GM13976 (cell line): ENCODE results near the gene OR6K6.

Experiments used
- DNase-seq: peaks from one replicate; pipeline ENCODE4 v3.0.0; 2012; ENCODE audit warnings: low spot score
- in situ Hi-C: fragments of 300-500 bp; cut with MboI; formaldehyde crosslinking; loops from one replicate; pipeline ENCODE4 v1.12.0; 2022; ENCODE audit warnings: low sequenced_read_pairs, mixed read lengths, inconsistent platforms; ENCODE audit not compliant: unreplicated experiment
- TF ChIP-seq, protein P1 (sequence below): IDR thresholded peaks from 2 replicates; pipeline ENCODE4 v1.5.1; 2012; ENCODE audit warnings: borderline replicate concordance, mild to moderate bottlenecking; ENCODE audit not compliant: insufficient read depth; ENCODE audit errors: extremely low read depth, missing control alignments, control extremely low read depth

OR6K6 gene

GRCh38 chr1:158735848-158736247 lies 18.7 kb upstream of the OR6K6 start:
- TF ChIP-seq, protein P1, sequence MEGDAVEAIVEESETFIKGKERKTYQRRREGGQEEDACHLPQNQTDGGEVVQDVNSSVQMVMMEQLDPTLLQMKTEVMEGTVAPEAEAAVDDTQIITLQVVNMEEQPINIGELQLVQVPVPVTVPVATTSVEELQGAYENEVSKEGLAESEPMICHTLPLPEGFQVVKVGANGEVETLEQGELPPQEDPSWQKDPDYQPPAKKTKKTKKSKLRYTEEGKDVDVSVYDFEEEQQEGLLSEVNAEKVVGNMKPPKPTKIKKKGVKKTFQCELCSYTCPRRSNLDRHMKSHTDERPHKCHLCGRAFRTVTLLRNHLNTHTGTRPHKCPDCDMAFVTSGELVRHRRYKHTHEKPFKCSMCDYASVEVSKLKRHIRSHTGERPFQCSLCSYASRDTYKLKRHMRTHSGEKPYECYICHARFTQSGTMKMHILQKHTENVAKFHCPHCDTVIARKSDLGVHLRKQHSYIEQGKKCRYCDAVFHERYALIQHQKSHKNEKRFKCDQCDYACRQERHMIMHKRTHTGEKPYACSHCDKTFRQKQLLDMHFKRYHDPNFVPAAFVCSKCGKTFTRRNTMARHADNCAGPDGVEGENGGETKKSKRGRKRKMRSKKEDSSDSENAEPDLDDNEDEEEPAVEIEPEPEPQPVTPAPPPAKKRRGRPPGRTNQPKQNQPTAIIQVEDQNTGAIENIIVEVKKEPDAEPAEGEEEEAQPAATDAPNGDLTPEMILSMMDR, result no peak
- DNase-seq, result no peak
- in situ Hi-C loops, result no loop called here

DNA sequence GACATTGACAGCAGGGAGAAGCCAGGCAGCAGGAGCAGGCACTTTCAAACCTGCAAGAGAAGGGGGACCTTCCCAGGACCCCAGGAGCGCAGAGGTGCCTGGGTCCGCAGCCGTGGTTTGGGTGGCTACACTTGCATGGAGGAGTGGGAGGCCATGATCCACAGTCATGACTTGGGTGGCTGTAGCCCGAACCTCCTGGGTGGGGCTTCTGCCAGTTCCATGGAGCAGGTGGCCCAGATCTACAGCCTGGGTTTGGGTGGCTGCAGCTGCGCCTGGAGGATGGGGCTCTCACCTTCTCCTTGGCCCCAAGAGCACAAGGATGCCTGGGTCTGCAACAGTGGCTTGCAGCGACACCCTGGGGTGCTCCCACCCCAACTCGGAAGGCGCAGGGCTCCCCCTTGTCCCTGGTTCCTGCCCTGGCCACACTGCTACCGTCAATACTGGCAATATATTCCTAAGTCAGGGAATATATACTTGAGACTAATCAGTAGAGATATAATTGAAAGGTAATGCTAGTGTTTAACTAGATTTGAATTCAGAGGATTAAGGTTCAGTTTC lies 2.3 kb upstream of the OR6K6 start:
- TF ChIP-seq, protein P1, result no peak
- DNase-seq, result no peak
- in situ Hi-C loops, result no loop called here

DNA sequence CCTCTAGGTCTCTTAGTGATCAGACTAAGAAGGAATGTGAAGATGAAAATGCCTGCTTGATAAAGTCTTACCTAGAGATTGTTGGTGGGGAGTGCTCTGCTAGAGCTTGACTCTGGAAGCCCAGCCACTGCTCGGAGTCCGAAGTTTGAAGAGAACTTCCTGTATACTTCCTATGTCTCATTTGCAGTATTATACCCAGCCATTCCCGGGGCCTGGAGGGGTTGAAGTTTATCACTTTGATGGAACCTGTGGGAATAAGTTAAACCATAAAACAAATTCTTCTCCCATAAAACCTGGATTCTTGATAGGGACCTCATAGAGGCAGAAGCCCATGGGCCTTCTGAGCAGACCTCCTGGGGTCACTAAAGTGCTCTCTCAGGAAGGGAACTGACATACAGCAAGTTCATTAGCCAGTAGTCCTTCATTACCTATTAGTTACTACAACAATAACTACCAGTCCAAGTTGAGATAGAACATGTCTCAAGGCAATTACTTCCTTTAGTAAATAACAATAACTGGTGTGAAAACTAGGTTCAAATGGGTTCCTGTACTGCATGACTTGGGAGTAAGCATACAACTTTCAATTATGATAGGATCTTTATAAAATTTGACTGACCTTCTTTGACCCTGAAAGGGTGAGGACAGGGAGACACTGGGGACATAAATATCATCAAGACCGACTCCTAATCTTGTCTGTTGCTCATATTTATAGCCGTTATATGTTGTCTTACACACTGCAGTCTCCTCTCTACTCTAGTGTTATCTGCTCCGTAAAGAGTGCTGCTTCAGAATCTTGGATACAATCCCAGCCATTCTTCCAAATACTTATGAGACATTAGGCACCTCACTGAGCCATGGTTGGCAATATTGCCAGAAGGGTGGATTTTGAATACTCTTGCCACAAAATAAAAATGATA lies 17.7 kb downstream of the OR6K6 start, which contains the start of gene OR6N1:
Gene OR6N1, minus strand, starts transcription at position 246 of the 917 bp plus-strand sequence. CDS start 5,513 bp downstream, outside the sequence.
- DNase-seq, result no peak
- TF ChIP-seq, protein P1, result no peak
- in situ Hi-C loops, result no loop called here

- in situ Hi-C loops, result no loop called here
- TF ChIP-seq, protein P1, result no peak
- DNase-seq, result no peak
Observed at GRCh38 chr1:158781104-158781503, 26.6 kb downstream of the OR6K6 start, which contains the start of gene OR6N2. Gene OR6N2 (minus strand): TSS chr1:158781204. CDS start chr1:158777635, 3,569 bp downstream.

DNA sequence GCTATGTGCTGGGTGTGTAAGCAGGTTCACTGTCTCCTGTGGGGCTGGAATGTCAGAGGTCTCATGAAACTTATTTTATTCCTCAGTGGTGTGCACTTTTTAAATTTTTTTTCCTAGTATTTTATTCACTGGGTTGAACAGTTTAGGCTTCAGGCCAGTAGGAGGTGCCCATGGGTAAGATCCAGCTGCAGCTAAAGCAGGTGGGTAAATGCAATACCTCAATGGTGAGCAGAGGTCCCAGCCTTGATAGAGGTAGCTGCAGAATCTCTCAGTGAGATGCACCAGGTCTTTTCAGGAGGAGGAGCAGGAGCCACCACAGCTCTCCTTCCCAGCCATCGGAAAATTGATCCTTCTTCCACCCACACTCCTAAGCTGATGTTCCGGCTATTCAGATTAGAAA lies 39.1 kb downstream of the OR6K6 start:
- no peak for DNase-seq
- TF ChIP-seq, protein P1, result peak; percentile 41
- in situ Hi-C loops, result no loop called here

GRCh38 chr1:158794247-158794646 lies 39.7 kb downstream of the OR6K6 start:
- in situ Hi-C loops, result no loop called here
- TF ChIP-seq, protein P1, result no peak
- DNase-seq, result no peak
